ENCODE data around the gene LIMCH1. TPM values are rescaled to one million over a fixed set of nuclear protein-coding genes. Genes with fewer than 3 reads are reported as not detected.

Gene LIMCH1
- total RNA-seq, 1 experiment from 2014 or later, result 3.3 TPM

- H2BK120ac ChIP-seq (ENCODE audit: low read depth, low read length, poor library complexity, severe bottlenecking), result no peak overlapping the region
- no peak overlapping the region for H2BK12ac ChIP-seq (ENCODE audit: insufficient read length, low read depth, low read length)
- no peak overlapping the region for H3K23ac ChIP-seq (ENCODE audit: insufficient read length, low read depth, low read length)
- no peak overlapping the region for H4K91ac ChIP-seq (ENCODE audit: insufficient read length, low read depth, low read length)
- no peaks in the 10 kb centered on the region for H3K27me3 ChIP-seq (ENCODE audit: insufficient read depth, low read length)
- no peaks in the 10 kb centered on the region for H3K79me1 ChIP-seq (ENCODE audit: insufficient read depth, low read depth, low read length, poor library complexity, severe bottlenecking)
- no peak overlapping the region for H4K8ac ChIP-seq (replicated peaks; ENCODE audit: insufficient read length, low read depth, low read length)
- TF ChIP-seq CTCF (conservative IDR thresholded peaks at IDR 0.05), result no peak
- no peaks in the 10 kb centered on the region for H3K9me3 Mint-ChIP-seq
- H3K14ac ChIP-seq (ENCODE audit: insufficient read depth, low read length), result no peak overlapping the region
- no peak overlapping the region for H4K5ac ChIP-seq (ENCODE audit: insufficient read length, low read depth, low read length)
- no peaks in the 10 kb centered on the region for H3K9me3 ChIP-seq (ENCODE audit: control insufficient read depth, low read depth, low read length)
- H3K18ac ChIP-seq (ENCODE audit: insufficient read length, low read depth, low read length), result no peak overlapping the region
- H3K27me3 Mint-ChIP-seq (ENCODE audit: low read depth), result no peaks in the 10 kb centered on the region
- H3T11ph ChIP-seq (ENCODE audit: low read length), result no peak overlapping the region
- no peak overlapping the region for H3K9ac ChIP-seq (ENCODE audit: extremely low read depth, insufficient read length, low read length)
- H3K4me1 ChIP-seq (ENCODE audit: insufficient read depth, low read length), result no peaks in the 10 kb centered on the region
- no peak overlapping the region for H2AK5ac ChIP-seq (ENCODE audit: insufficient read length, low read length)
- no CpG with 5 or more reads among the region's 2 CpGs for WGBS (ENCODE audit: extremely low coverage, insufficient read length, low lambda C conversion rate)
- H3K4me1 Mint-ChIP-seq, result peaks cover 2 to 9% of the 10 kb centered on the region in 2 experiments; a peak in 1 of 4 replicates
- H2AFZ ChIP-seq (ENCODE audit: low read length), result no peak overlapping the region
- H3K56ac ChIP-seq (ENCODE audit: insufficient read length, low read depth, low read length), result no peak overlapping the region
- no peaks in the 10 kb centered on the region for H3K79me2 ChIP-seq (ENCODE audit: insufficient read depth, low read length)
- no peak overlapping the region for H3K4me2 ChIP-seq (ENCODE audit: insufficient read depth, insufficient read length, low read length)
- H3K4me3 Mint-ChIP-seq, result no peak overlapping the region
- 0 out of 7 replicates have a peak, but pooled peaks cover 0 to 1% (median 0%) of the 10 kb centered on the region in 3 experiments for H3K36me3 Mint-ChIP-seq (ENCODE audit: insufficient read depth in 1 of 3, low read depth in 3 of 3)
- no peak overlapping the region for H2BK15ac ChIP-seq (ENCODE audit: low read depth, low read length)
- no peak overlapping the region for H2BK5ac ChIP-seq (ENCODE audit: insufficient read length, low read length)
- H2BK20ac ChIP-seq (ENCODE audit: low read depth, low read length, poor library complexity, severe bottlenecking), result no peak overlapping the region
- H3K27ac Mint-ChIP-seq, result no peak overlapping the region
- H4K20me1 ChIP-seq (ENCODE audit: control insufficient read depth, insufficient read depth, insufficient read length), result no peaks in the 10 kb centered on the region
- H3K4ac ChIP-seq (ENCODE audit: low read depth, low read length), result no peak overlapping the region
- DNase-seq, result no peak
- no peak overlapping the region for H3K27ac ChIP-seq (ENCODE audit: insufficient read length, low read depth, low read length)
- H3K23me2 ChIP-seq (ENCODE audit: insufficient read length, low read depth, low read length, poor library complexity, severe bottlenecking), result no peaks in the 10 kb centered on the region
Observed at GRCh38 chr4:41678951-41679350, 141.0 kb downstream of the LIMCH1 start.
